IMR-90 (cell line): ENCODE data around the gene USP31. TPM values are rescaled to one million over a fixed set of nuclear protein-coding genes. Genes with fewer than 3 reads are reported as not detected.

Experiments used
- ATAC-seq: fragments of 200-7000 bp; cut with Tn5 transposase; 2 replicates; pipeline ENCODE4 v1.9.1; 2020; ENCODE audit warnings: low read depth, mild to moderate bottlenecking, moderate library complexity
- BruUV-seq: library from RNA; stranded (reverse); fragments of 400-500 nt; replicated peaks from 2 replicates; lab custom pipeline; 2021; lab: Mats Ljungman, UMichigan
- CTCF ChIA-PET: fragments of 300-600 bp; formaldehyde crosslinking; extraction: SDS; loops from one replicate; lab custom pipeline; 2021; ENCODE audit warnings: antibody characterized with exemption; lab: Yijun Ruan, JAX
- POLR2A ChIA-PET: fragments of 300-600 bp; sonication (Branson Sonifier 250); formaldehyde crosslinking; loops from one replicate; lab custom pipeline; 2022; ENCODE audit warnings: antibody characterized with exemption; ENCODE audit not compliant: unreplicated experiment; lab: Charles Lee
- DNase-seq: peaks from one replicate; pipeline ENCODE4 v3.0.0; 2013
- H2AFZ ChIP-seq: replicated peaks from 2 replicates; pipeline ENCODE3; 2013; ENCODE audit warnings: low read length, mild to moderate bottlenecking; ENCODE audit not compliant: poor library complexity
- H2AK5ac ChIP-seq: 2 replicates; pipeline ENCODE4 v1.6.1; 2013; ENCODE audit warnings: low read depth, low read length, inconsistent platforms
- H2AK9ac ChIP-seq: replicated peaks from 2 replicates; pipeline ENCODE3; 2013; ENCODE audit warnings: mild to moderate bottlenecking, low read depth, low read length, moderate library complexity; ENCODE audit not compliant: poor library complexity
- H2BK120ac ChIP-seq: 2 replicates; pipeline ENCODE4 v1.6.1; 2013; ENCODE audit warnings: low read depth, low read length, inconsistent platforms
- H2BK15ac ChIP-seq: 3 replicates; pipeline ENCODE4 v1.6.1; 2013; ENCODE audit warnings: low read depth, low read length, inconsistent platforms
- H2BK20ac ChIP-seq: 2 replicates; pipeline ENCODE4 v1.6.1; 2013; ENCODE audit warnings: low read depth, mild to moderate bottlenecking, inconsistent platforms, low read length, moderate library complexity
- H2BK5ac ChIP-seq: 2 replicates; pipeline ENCODE4 v1.6.1; 2013; ENCODE audit warnings: mild to moderate bottlenecking, low read depth, low read length, inconsistent platforms; ENCODE audit not compliant: poor library complexity, severe bottlenecking
- H3K14ac ChIP-seq: replicated peaks from 2 replicates; pipeline ENCODE4 v1.6.1; 2013; ENCODE audit warnings: low read depth, low read length, inconsistent platforms
- H3K18ac ChIP-seq: 2 replicates; pipeline ENCODE4 v1.6.1; 2013; ENCODE audit warnings: low read depth, low read length, control low read depth
- H3K23ac ChIP-seq: 2 replicates; pipeline ENCODE4 v1.6.1; 2013; ENCODE audit warnings: low read depth, low read length, inconsistent platforms
- H3K27ac ChIP-seq: 2 replicates; pipeline ENCODE4 v1.5.1; 2013; ENCODE audit warnings: mild to moderate bottlenecking, control low read depth, low read length; ENCODE audit not compliant: insufficient read depth
- H3K27me3 ChIP-seq: 2 replicates; pipeline ENCODE4 v1.6.1; 2013; ENCODE audit warnings: low read length; ENCODE audit not compliant: control insufficient read depth, insufficient read depth
- H3K36me3 ChIP-seq: 2 replicates; pipeline ENCODE4 v1.6.1; 2013; ENCODE audit warnings: low read length, mixed read lengths; ENCODE audit not compliant: control insufficient read depth, insufficient read depth
- H3K4ac ChIP-seq: 2 replicates; pipeline ENCODE4 v1.6.1; 2013; ENCODE audit warnings: low read depth, low read length, inconsistent platforms
- H3K4me1 ChIP-seq: 2 replicates; pipeline ENCODE4 v1.6.1; 2013; ENCODE audit warnings: low read length, mixed read lengths; ENCODE audit not compliant: control insufficient read depth, insufficient read depth
- H3K4me2 ChIP-seq: 2 replicates; pipeline ENCODE4 v1.6.1; 2013; ENCODE audit warnings: low read depth, mild to moderate bottlenecking, control low read depth, low read length, moderate library complexity
- H3K4me3 ChIP-seq: 2 replicates; pipeline ENCODE4 v1.5.1; 2013; ENCODE audit warnings: low read depth, mild to moderate bottlenecking, control low read depth, low read length, moderate library complexity; ENCODE audit not compliant: insufficient read depth
- H3K56ac ChIP-seq: 2 replicates; pipeline ENCODE4 v1.6.1; 2013; ENCODE audit warnings: low read length, inconsistent platforms; ENCODE audit not compliant: insufficient read depth; ENCODE audit errors: extremely low read depth
- H3K79me1 ChIP-seq, 2 experiments: 2 replicates each; pipeline ENCODE4 v1.6.1; 2013; ENCODE audit warnings: low read length in 2 of 2, inconsistent platforms in 1 of 2, low read depth in 1 of 2
- H3K9ac ChIP-seq: 2 replicates; pipeline ENCODE4 v1.6.1; 2013; ENCODE audit warnings: low read depth, low read length, control low read depth
- H3K9me1 ChIP-seq: 2 replicates; pipeline ENCODE4 v1.6.1; 2013; ENCODE audit warnings: low read length, inconsistent platforms; ENCODE audit not compliant: insufficient read depth
- H3K9me3 ChIP-seq: 2 replicates; pipeline ENCODE4 v1.6.1; 2013; ENCODE audit warnings: low read length; ENCODE audit not compliant: control insufficient read depth, insufficient read depth
- H4K20me1 ChIP-seq: 2 replicates; pipeline ENCODE4 v1.6.1; 2013; ENCODE audit warnings: low read length, inconsistent platforms; ENCODE audit not compliant: insufficient read depth
- H4K5ac ChIP-seq: 2 replicates; pipeline ENCODE4 v1.6.1; 2013; ENCODE audit warnings: mild to moderate bottlenecking, low read depth, low read length, control low read depth
- H4K8ac ChIP-seq, 2 experiments: 2 replicates each; pipeline ENCODE4 v1.6.1; 2013; ENCODE audit warnings: low read depth in 2 of 2, low read length in 2 of 2, control low read depth in 1 of 2, inconsistent platforms in 1 of 2
- H4K91ac ChIP-seq: 2 replicates; pipeline ENCODE4 v1.6.1; 2013; ENCODE audit warnings: low read depth, low read length, inconsistent platforms; ENCODE audit not compliant: insufficient read depth
- BHLHE40 ChIP-seq: fragments of 150-350 bp; IDR thresholded peaks from 2 replicates; pipeline ENCODE4 v1.6.1; 2016; ENCODE audit warnings: mild to moderate bottlenecking, low read depth, low read length
- CEBPB ChIP-seq: IDR thresholded peaks from 2 replicates; pipeline ENCODE4 v1.6.1; 2012; ENCODE audit warnings: low read depth, low read length, improper control_type of control experiment
- CHD1 ChIP-seq: IDR thresholded peaks from 2 replicates; pipeline ENCODE4 v1.6.1; 2012; ENCODE audit warnings: low read depth, low read length, improper control_type of control experiment
- CTCF ChIP-seq: conservative IDR thresholded peaks from 2 replicates; pipeline ENCODE4 v1.5.1; 2012; ENCODE audit warnings: mild to moderate bottlenecking, low read depth, low read length, improper control_type of control experiment
- ELK1 ChIP-seq: fragments of 150-350 bp; IDR thresholded peaks from 2 replicates; pipeline ENCODE4 v1.6.1; 2016; ENCODE audit warnings: low read depth, mild to moderate bottlenecking, low read length, moderate library complexity, borderline replicate concordance
- FOS ChIP-seq: fragments of 150-350 bp; IDR thresholded peaks from 2 replicates; pipeline ENCODE4 v1.6.1; 2016; ENCODE audit warnings: low read depth, low read length
- MAFK ChIP-seq: IDR thresholded peaks from 2 replicates; pipeline ENCODE4 v1.6.1; 2012; ENCODE audit warnings: low read depth, low read length, improper control_type of control experiment
- MAZ ChIP-seq: IDR thresholded peaks from 2 replicates; pipeline ENCODE4 v1.6.1; 2012; ENCODE audit warnings: low read depth, mild to moderate bottlenecking, low read length, improper control_type of control experiment, moderate library complexity, borderline replicate concordance
- MXI1 ChIP-seq: IDR thresholded peaks from 2 replicates; pipeline ENCODE4 v1.6.1; 2012; ENCODE audit warnings: low read depth, mild to moderate bottlenecking, low read length, moderate library complexity, borderline replicate concordance
- NFE2L2 ChIP-seq: fragments of 150-350 bp; IDR thresholded peaks from 2 replicates; pipeline ENCODE4 v1.6.1; 2016; ENCODE audit warnings: low read depth, mild to moderate bottlenecking, low read length
- POLR2A ChIP-seq: IDR thresholded peaks from 2 replicates; pipeline ENCODE4 v1.6.1; 2012; ENCODE audit warnings: mild to moderate bottlenecking, low read depth, low read length
- RAD21 ChIP-seq: IDR thresholded peaks from 2 replicates; pipeline ENCODE4 v1.6.1; 2012; ENCODE audit warnings: low read length, improper control_type of control experiment
- RCOR1 ChIP-seq: IDR thresholded peaks from 2 replicates; pipeline ENCODE4 v1.6.1; 2012; ENCODE audit warnings: mild to moderate bottlenecking, low read length, improper control_type of control experiment; ENCODE audit not compliant: insufficient replicate concordance
- RFX5 ChIP-seq: IDR thresholded peaks from 2 replicates; pipeline ENCODE4 v1.8.0; 2012; ENCODE audit warnings: low read depth, mild to moderate bottlenecking, low read length, moderate library complexity
- SMC3 ChIP-seq: fragments of 150-350 bp; IDR thresholded peaks from 2 replicates; pipeline ENCODE4 v1.6.1; 2016; ENCODE audit warnings: low read depth, mild to moderate bottlenecking, antibody characterized with exemption, low read length, moderate library complexity
- USF2 ChIP-seq: fragments of 150-350 bp; IDR thresholded peaks from 2 replicates; pipeline ENCODE4 v1.6.1; 2017; ENCODE audit warnings: mild to moderate bottlenecking, antibody characterized with exemption, low read length, low read depth
- WGBS, 2 experiments: methylation state at CpG; one replicate each; pipeline versions ENCODE4 v1.1.5 to v1.1.7; 2013; ENCODE audit warnings: missing lambda C conversion rate in 2 of 2; ENCODE audit not compliant: insufficient read length in 1 of 2; ENCODE audit errors: extremely low coverage in 2 of 2; 5-methylcytosine and 5-hydroxymethylcytosine counted together
- dilution Hi-C: fragments of 300-500 bp; cut with HindIII; formaldehyde crosslinking; loops from one replicate; pipeline ENCODE4 v1.14.3; 2018; ENCODE audit warnings: low sequenced_read_pairs; ENCODE audit not compliant: unreplicated experiment
- in situ Hi-C: fragments of 300-500 bp; cut with MboI; formaldehyde crosslinking; loops from 3 replicates; pipeline ENCODE4 v1.14.3; 2019; ENCODE audit warnings: low sequenced_read_pairs, inconsistent platforms, mixed read lengths
- intact Hi-C: fragments of 100-400 bp; cut with micrococcal nuclease; formaldehyde crosslinking; loops from 2 replicates; pipeline ENCODE4 v1.10.0; 2022
- polyA plus RNA-seq, 3 experiments: library from polyadenylated mRNA; depleted of rRNA; stranded (reverse); fragments of >200 nt; gene quantifications; 2 replicates each; pipeline ENCODE4 v1.2.3, GENCODE V29; 2012; ENCODE audit warnings: low replicate concordance in 1 of 3
- total RNA-seq: library from RNA; depleted of rRNA; stranded (reverse); fragments of >200 nt; gene quantifications from 2 replicates; pipeline ENCODE4 v1.2.3, GENCODE V29; 2012

The USP31 gene
- total and polyA plus RNA-seq, 2 of the 4 experiments (the other 2 are of a cell fraction), result 2.9 to 3.4 TPM

GRCh38 chr16:23137818-23138217, 11.4 kb downstream of the USP31 start:
- Histone ChIP-seq H2AK9ac (no peak overlapping the region), H4K91ac (no peak overlapping the region), H3K4me2 (no peak overlapping the region), H3K9ac (no peak overlapping the region), H3K4me1 (peaks cover 9% of the 10 kb centered on the region), H2BK20ac (no peak overlapping the region), H3K79me1 (peaks cover 40 to 41% of the 10 kb centered on the region in 2 experiments), H3K4ac (no peak overlapping the region), H3K9me3 (peaks cover 4% of the 10 kb centered on the region; the same call in 1 of the 2 replicates), H2AFZ (no peak overlapping the region), H3K27ac (no peak overlapping the region), H3K23ac (no peak overlapping the region), H4K8ac (no peak overlapping the region), H4K20me1 (peaks cover 32% of the 10 kb centered on the region), H2BK5ac (no peak overlapping the region), H3K4me3 (no peak overlapping the region), H3K18ac (no peak overlapping the region), H2BK120ac (no peak overlapping the region), H2BK15ac (no peak overlapping the region), H3K36me3 (no peaks in the 10 kb centered on the region), H3K56ac (no peak overlapping the region), H4K5ac (no peak overlapping the region), H2AK5ac (no peak overlapping the region), H3K27me3 (no peaks in the 10 kb centered on the region), H3K14ac (no peak overlapping the region), H3K9me1 (peaks cover 4% of the 10 kb centered on the region)
- TF ChIP-seq RCOR1 (no peak), MAZ (no peak), MAFK (no peak), CTCF (no peak), FOS (no peak), BHLHE40 (no peak), ELK1 (no peak), CHD1 (no peak), RAD21 (no peak), USF2 (no peak), POLR2A (no peak), SMC3 (no peak), CEBPB (no peak), MXI1 (no peak), NFE2L2 (no peak), RFX5 (no peak)
- no TSS peak for BruUV-seq
- ChIA-PET POLR2A (no interaction called here), CTCF (no interaction called here)
- DNase-seq, result no peak
- no CpG with 5 or more reads among the region's 5 CpGs for WGBS, 2 experiments
- dilution Hi-C loops, result no loop called here
- no peak for ATAC-seq
- intact Hi-C loops, result no loop called here
- in situ Hi-C loops, result no loop called here
